NT2/D1 (cell line): Measurements from ENCODE around the gene WDR19.

Experiments used
- DNase-seq: peaks from one replicate; pipeline ENCODE4 v3.0.0-alpha.2; 2011; ENCODE audit warnings: low read depth, low spot score
- H3K27me3 ChIP-seq: 2 replicates; pipeline ENCODE4 v1.6.0; 2011; ENCODE audit warnings: mild to moderate bottlenecking; ENCODE audit not compliant: insufficient read length, insufficient read depth
- H3K36me3 ChIP-seq: 2 replicates; pipeline ENCODE4 v1.6.1; 2011; ENCODE audit warnings: mild to moderate bottlenecking, low read length, mixed read lengths; ENCODE audit not compliant: insufficient read depth, insufficient read length
- H3K4me1 ChIP-seq: 2 replicates; pipeline ENCODE4 v1.5.1; 2011; ENCODE audit not compliant: insufficient read depth, insufficient read length
- H3K4me3 ChIP-seq: 2 replicates; pipeline ENCODE4 v1.5.1; 2011; ENCODE audit warnings: low read depth; ENCODE audit not compliant: insufficient read length
- H3K9ac ChIP-seq: 2 replicates; pipeline ENCODE4 v1.6.0; 2011; ENCODE audit warnings: low read depth; ENCODE audit not compliant: insufficient read length
- H3K9me3 ChIP-seq: 2 replicates; pipeline ENCODE4 v1.5.1; 2011; ENCODE audit warnings: mild to moderate bottlenecking, low read length; ENCODE audit not compliant: insufficient read depth
- SUZ12 ChIP-seq: IDR thresholded peaks from 2 replicates; pipeline ENCODE4 v1.6.1; 2011; ENCODE audit not compliant: insufficient read length, insufficient read depth; ENCODE audit errors: extremely low read depth
- YY1 ChIP-seq: IDR thresholded peaks from 2 replicates; pipeline ENCODE4 v1.6.1; 2011; ENCODE audit not compliant: insufficient read length, insufficient read depth
- ZNF274 ChIP-seq: IDR thresholded peaks from 2 replicates; pipeline ENCODE4 v1.6.1; 2011; ENCODE audit warnings: mild to moderate bottlenecking, low read depth, low read length

WDR19 gene

GRCh38 chr4:39295784-39296183 is 113.5 kb downstream of the WDR19 start:
- Histone ChIP-seq H3K9me3 (no peaks in the 10 kb centered on the region), H3K4me1 (no peaks in the 10 kb centered on the region), H3K36me3 (peaks cover 56% of the 10 kb centered on the region), H3K27me3 (no peaks in the 10 kb centered on the region), H3K4me3 (no peak overlapping the region), H3K9ac (no peak overlapping the region)
- no peak for DNase-seq
- TF ChIP-seq SUZ12 (no peak), YY1 (no peak), ZNF274 (no peak)

- Histone ChIP-seq H3K9me3 (no peaks in the 10 kb centered on the region), H3K4me1 (no peaks in the 10 kb centered on the region), H3K27me3 (no peaks in the 10 kb centered on the region), H3K4me3 (no peak overlapping the region), H3K36me3 (peaks cover 74% of the 10 kb centered on the region), H3K9ac (no peak overlapping the region)
- TF ChIP-seq YY1 (no peak), SUZ12 (no peak), ZNF274 (no peak)
- no peak for DNase-seq
These were observed 120.6 kb downstream of the WDR19 start for GRCh38 chr4:39302901-39303300.

- Histone ChIP-seq H3K4me3 (no peak overlapping the region), H3K9me3 (no peaks in the 10 kb centered on the region), H3K4me1 (no peaks in the 10 kb centered on the region), H3K9ac (no peak overlapping the region), H3K27me3 (no peaks in the 10 kb centered on the region), H3K36me3 (peaks cover 74% of the 10 kb centered on the region)
- TF ChIP-seq ZNF274 = no peak
- TF ChIP-seq SUZ12 = no peak
- TF ChIP-seq YY1 = no peak
- DNase-seq = no peak
These were observed 121.5 kb downstream of the WDR19 start for GRCh38 chr4:39303871-39304270.

GRCh38 chr4:39304651-39305050 is 122.3 kb downstream of the WDR19 start:
- no peak for DNase-seq
- Histone ChIP-seq H3K4me1 (no peaks in the 10 kb centered on the region), H3K9ac (no peak overlapping the region), H3K9me3 (no peaks in the 10 kb centered on the region), H3K4me3 (no peak overlapping the region), H3K36me3 (peaks cover 81% of the 10 kb centered on the region), H3K27me3 (no peaks in the 10 kb centered on the region)
- TF ChIP-seq SUZ12 (no peak), YY1 (no peak), ZNF274 (no peak)

GRCh38 chr4:39305912-39306677 is 123.8 kb downstream of the WDR19 start:
- TF ChIP-seq YY1 = no peak
- TF ChIP-seq SUZ12 = no peak
- TF ChIP-seq ZNF274 = no peak
- Histone ChIP-seq H3K4me3 (no peak overlapping the region), H3K9me3 (no peaks in the 10 kb centered on the region), H3K4me1 (no peaks in the 10 kb centered on the region), H3K27me3 (no peaks in the 10 kb centered on the region), H3K36me3 (peaks cover 82% of the 10 kb centered on the region), H3K9ac (no peak overlapping the region)
- no peak for DNase-seq

- TF ChIP-seq YY1 (no peak), ZNF274 (no peak), SUZ12 (no peak)
- H3K36me3 ChIP-seq = peaks cover 84% of the 10 kb centered on the region
- no peaks in the 10 kb centered on the region for H3K4me1 ChIP-seq
- no peak for DNase-seq
- no peaks in the 10 kb centered on the region for H3K9me3 ChIP-seq
- no peak overlapping the region for H3K9ac ChIP-seq
- H3K4me3 ChIP-seq = no peak overlapping the region
- H3K27me3 ChIP-seq = no peaks in the 10 kb centered on the region
These were observed 126.3 kb downstream of the WDR19 start for GRCh38 chr4:39308611-39309010.

GRCh38 chr4:39312816-39313215 is 130.5 kb downstream of the WDR19 start:
- H3K36me3 ChIP-seq = peaks cover 84% of the 10 kb centered on the region

GRCh38 chr4:39319676-39320075 is 137.3 kb downstream of the WDR19 start:
- no peak for DNase-seq
- Histone ChIP-seq H3K27me3 (no peaks in the 10 kb centered on the region), H3K36me3 (peaks cover 46% of the 10 kb centered on the region), H3K9me3 (no peaks in the 10 kb centered on the region), H3K4me1 (no peaks in the 10 kb centered on the region), H3K9ac (no peak overlapping the region), H3K4me3 (no peak overlapping the region)
- TF ChIP-seq ZNF274 = no peak
- TF ChIP-seq SUZ12 = no peak
- no peak for TF ChIP-seq YY1

More at GRCh38 chr4:39312816-39313215, 130.5 kb downstream of the WDR19 start:
- no peak overlapping the region for H3K9ac ChIP-seq
- no peaks in the 10 kb centered on the region for H3K4me1 ChIP-seq
- no peaks in the 10 kb centered on the region for H3K27me3 ChIP-seq
- H3K4me3 ChIP-seq = no peak overlapping the region
- DNase-seq = no peak
- no peak for TF ChIP-seq SUZ12
- no peaks in the 10 kb centered on the region for H3K9me3 ChIP-seq
